Measurements from ENCODE around the gene PARD3. TPM values are rescaled to one million over a fixed set of nuclear protein-coding genes. Genes with fewer than 3 reads are reported as not detected.
A peak's percentile ranks its signal among the peaks of the same experiment; 100 is the strongest.

The PARD3 gene
- total and polyA plus RNA-seq, 2 donors (not counting 1 experiment from before 2014, with no cell fraction given), result 24.0 to 46.4 TPM

- Histone ChIP-seq H2AFZ (ENCODE audit: low read length) (no peak overlapping the region), H3K27ac (ENCODE audit: insufficient read depth, low read length) (no peak overlapping the region), H3K4me3 (replicated peaks in 1 of 4; ENCODE audit: control extremely low read depth in 1 of 4, insufficient read depth in 1 of 4, low read depth in 3 of 4, low read length in 4 of 4) (no peak overlapping the region), H4K20me1 (ENCODE audit: control insufficient read depth, extremely low read depth, insufficient read depth, low read length) (no peaks in the 10 kb centered on the region), H3K27me3 (ENCODE audit: control insufficient read depth, insufficient read depth, low read length) (no peaks in the 10 kb centered on the region), H3K4me2 (ENCODE audit: extremely low read depth, insufficient read depth, low read length) (peak overlapping the region; percentile 51), H3K9me3 (ENCODE audit: control insufficient read depth, insufficient read depth, low read depth, low read length) (no peaks in the 10 kb centered on the region), H3K4me1 (ENCODE audit: control insufficient read depth, extremely low read depth, insufficient read depth, low read length) (peaks cover 9% of the 10 kb centered on the region), H3K9ac (ENCODE audit: insufficient read depth, low read length) (no peak overlapping the region), H3K79me2 (ENCODE audit: control insufficient read depth, insufficient read depth, low read length) (no peaks in the 10 kb centered on the region), H3K36me3 (ENCODE audit: control insufficient read depth, insufficient read depth, low read length) (no peaks in the 10 kb centered on the region)
- peak in 1 of 2 donors; percentile 60 for DNase-seq (ENCODE audit: low read depth in 2 of 2)
- TF ChIP-seq CTCF (conservative IDR thresholded peaks at IDR 0.05 in 1 of 2, IDR thresholded peaks at IDR 0.05 in 1 of 2; ENCODE audit: low read depth in 1 of 2, low read length in 2 of 2) (no peak), EZH2 (IDR thresholded peaks at IDR 0.05; ENCODE audit: low read length, missing control alignments) (no peak)
These were observed 188.8 kb downstream of the PARD3 start for GRCh38 chr10:34626158-34626880.

GRCh38 chr10:34624323-34625153 lies 190.6 kb downstream of the PARD3 start:
- TF ChIP-seq EZH2 (IDR thresholded peaks at IDR 0.05; ENCODE audit: low read length, missing control alignments) (no peak), CTCF (conservative IDR thresholded peaks at IDR 0.05 in 1 of 2, IDR thresholded peaks at IDR 0.05 in 1 of 2; ENCODE audit: low read depth in 1 of 2, low read length in 2 of 2) (no peak)
- H3K4me2 ChIP-seq (ENCODE audit: extremely low read depth, insufficient read depth, low read length), result no peak overlapping the region
- H2AFZ ChIP-seq (ENCODE audit: low read length), result no peak overlapping the region
- H3K27ac ChIP-seq (ENCODE audit: insufficient read depth, low read length), result no peak overlapping the region
- H3K4me3 ChIP-seq (replicated peaks in 1 of 4; ENCODE audit: control extremely low read depth in 1 of 4, insufficient read depth in 1 of 4, low read depth in 3 of 4, low read length in 4 of 4), result no peak overlapping the region
- no peak for DNase-seq (ENCODE audit: low read depth in 2 of 2)
- H3K79me2 ChIP-seq (ENCODE audit: control insufficient read depth, insufficient read depth, low read length), result no peaks in the 10 kb centered on the region
- H3K36me3 ChIP-seq (ENCODE audit: control insufficient read depth, insufficient read depth, low read length), result no peaks in the 10 kb centered on the region
- no peak overlapping the region for H3K9ac ChIP-seq (ENCODE audit: insufficient read depth, low read length)
- H3K27me3 ChIP-seq (ENCODE audit: control insufficient read depth, insufficient read depth, low read length), result no peaks in the 10 kb centered on the region
- H3K4me1 ChIP-seq (ENCODE audit: control insufficient read depth, extremely low read depth, insufficient read depth, low read length), result peaks cover 9% of the 10 kb centered on the region
- no peaks in the 10 kb centered on the region for H3K9me3 ChIP-seq (ENCODE audit: control insufficient read depth, insufficient read depth, low read depth, low read length)
- H4K20me1 ChIP-seq (ENCODE audit: control insufficient read depth, extremely low read depth, insufficient read depth, low read length), result no peaks in the 10 kb centered on the region

GRCh38 chr10:34622945-34623344 lies 192.2 kb downstream of the PARD3 start:
- no peaks in the 10 kb centered on the region for H3K36me3 ChIP-seq (ENCODE audit: control insufficient read depth, insufficient read depth, low read length)
- H3K4me1 ChIP-seq (ENCODE audit: control insufficient read depth, extremely low read depth, insufficient read depth, low read length), result peaks cover 3% of the 10 kb centered on the region
- no peak overlapping the region for H2AFZ ChIP-seq (ENCODE audit: low read length)
- H3K9ac ChIP-seq (ENCODE audit: insufficient read depth, low read length), result no peak overlapping the region
- no peaks in the 10 kb centered on the region for H4K20me1 ChIP-seq (ENCODE audit: control insufficient read depth, extremely low read depth, insufficient read depth, low read length)
- H3K4me2 ChIP-seq (ENCODE audit: extremely low read depth, insufficient read depth, low read length), result no peak overlapping the region
- no peak for DNase-seq (ENCODE audit: low read depth in 2 of 2)
- no peak overlapping the region for H3K4me3 ChIP-seq (replicated peaks in 1 of 4; ENCODE audit: control extremely low read depth in 1 of 4, insufficient read depth in 1 of 4, low read depth in 3 of 4, low read length in 4 of 4)
- no peak overlapping the region for H3K27ac ChIP-seq (ENCODE audit: insufficient read depth, low read length)
- no peak for TF ChIP-seq EZH2 (IDR thresholded peaks at IDR 0.05; ENCODE audit: low read length, missing control alignments)
- no peak for TF ChIP-seq CTCF (conservative IDR thresholded peaks at IDR 0.05 in 1 of 2, IDR thresholded peaks at IDR 0.05 in 1 of 2; ENCODE audit: low read depth in 1 of 2, low read length in 2 of 2)
- no peaks in the 10 kb centered on the region for H3K27me3 ChIP-seq (ENCODE audit: control insufficient read depth, insufficient read depth, low read length)
- H3K9me3 ChIP-seq (ENCODE audit: control insufficient read depth, insufficient read depth, low read depth, low read length), result no peaks in the 10 kb centered on the region
- H3K79me2 ChIP-seq (ENCODE audit: control insufficient read depth, insufficient read depth, low read length), result no peaks in the 10 kb centered on the region

All from fibroblast of lung (primary cell).